Activated T-helper 2 cell treated with anti-CD3 and anti-CD28 coated beads, Interferon-gamma antibody, Interleukin-2, Interleukin-4, amounts not matched to agents 10 μg/mL and 5 μg/mL and 100 μg/mL, durations not matched to agents 14 hours and 24 hours and 36 hours (primary cell): ENCODE data around the gene RILPL2. TPM values are rescaled to one million over a fixed set of nuclear protein-coding genes. Genes with fewer than 3 reads are reported as not detected.
"Not testable (repeated sequence)": the region's sequence is repeated elsewhere in the genome, so short reads cannot be mapped to it uniquely, and the experiment has no call there.

Source experiments
- DNase-seq: peaks from one replicate; pipeline ENCODE4 v3.0.0; 2021; ENCODE audit warnings: low spot score
- H3K27ac Mint-ChIP-seq: one replicate; pipeline ENCODE4 v1.8.0; 2021; ENCODE audit warnings: mixed read lengths
- H3K27me3 Mint-ChIP-seq: one replicate; pipeline ENCODE4 v1.8.0; 2021; ENCODE audit warnings: low read depth, mixed read lengths
- H3K36me3 Mint-ChIP-seq: one replicate; pipeline ENCODE4 v1.8.0; 2021; ENCODE audit warnings: low read depth, mixed read lengths
- H3K4me1 Mint-ChIP-seq: one replicate; pipeline ENCODE4 v1.8.0; 2021; ENCODE audit warnings: low read depth, mixed read lengths
- H3K4me3 Mint-ChIP-seq: one replicate; pipeline ENCODE4 v1.8.0; 2021; ENCODE audit warnings: low read depth, mild to moderate bottlenecking, moderate library complexity, mixed read lengths
- H3K9me3 Mint-ChIP-seq: one replicate; pipeline ENCODE4 v1.8.0; 2021; ENCODE audit warnings: mixed read lengths
- intact Hi-C: fragments of 100-400 bp; cut with micrococcal nuclease; formaldehyde crosslinking; loops from one replicate; pipeline ENCODE4 v1.15.1; 2023
- total RNA-seq: library from RNA; stranded (reverse); gene quantifications from 2 replicates; pipeline ENCODE4 v1.2.3, GENCODE V29; 2022

The RILPL2 gene
- total RNA-seq, 1 donor from 2014 or later: 15.7 TPM

DNA sequence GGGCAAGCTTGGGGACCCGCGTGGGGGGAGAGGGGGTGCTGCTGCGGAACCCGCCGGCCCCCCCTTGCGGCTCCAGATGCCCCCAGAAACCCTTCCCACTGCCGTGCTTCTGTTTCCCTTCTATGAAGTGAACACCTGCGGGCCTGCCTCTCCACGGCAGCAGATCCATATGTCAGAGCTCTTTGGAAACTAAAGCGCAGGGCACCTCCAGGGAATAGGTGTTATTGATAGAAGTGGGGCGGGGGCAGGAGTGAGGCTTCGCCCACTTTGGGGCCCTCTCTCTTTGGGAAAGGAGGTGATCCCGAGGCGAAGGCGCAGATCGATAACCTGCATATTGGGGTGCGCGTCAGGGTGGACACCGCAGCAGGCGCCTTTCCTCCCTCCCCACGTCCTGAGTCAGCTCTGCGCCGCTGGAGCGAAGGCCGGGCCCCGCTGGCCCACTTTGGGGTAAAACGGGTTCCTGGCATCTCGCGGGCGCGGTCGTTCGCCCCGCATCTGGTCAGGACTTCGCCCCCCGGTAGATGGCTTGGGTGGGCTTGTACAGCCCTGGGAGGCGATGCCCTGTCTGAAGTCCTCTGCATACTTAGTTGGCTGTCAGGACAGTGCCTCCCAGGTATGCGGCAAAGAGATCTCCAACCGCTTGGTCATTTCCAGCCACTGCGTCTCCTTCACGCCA lies 52.0 kb downstream of the RILPL2 start:
- no peaks in the 10 kb centered on the region for H3K27me3 Mint-ChIP-seq
- H3K4me1 Mint-ChIP-seq: peaks cover 25% of the 10 kb centered on the region
- no peaks in the 10 kb centered on the region for H3K9me3 Mint-ChIP-seq
- DNase-seq: peak; percentile 26
- intact Hi-C loops: loop anchor here (5.0 kb wide), 1 partner anchor 73 kb away; the partner anchor contains the start of gene SNRNP35
- no peaks in the 10 kb centered on the region for H3K36me3 Mint-ChIP-seq
- peak overlapping the region; percentile 75 for H3K27ac Mint-ChIP-seq
- peak overlapping the region; percentile 79 for H3K4me3 Mint-ChIP-seq

DNA sequence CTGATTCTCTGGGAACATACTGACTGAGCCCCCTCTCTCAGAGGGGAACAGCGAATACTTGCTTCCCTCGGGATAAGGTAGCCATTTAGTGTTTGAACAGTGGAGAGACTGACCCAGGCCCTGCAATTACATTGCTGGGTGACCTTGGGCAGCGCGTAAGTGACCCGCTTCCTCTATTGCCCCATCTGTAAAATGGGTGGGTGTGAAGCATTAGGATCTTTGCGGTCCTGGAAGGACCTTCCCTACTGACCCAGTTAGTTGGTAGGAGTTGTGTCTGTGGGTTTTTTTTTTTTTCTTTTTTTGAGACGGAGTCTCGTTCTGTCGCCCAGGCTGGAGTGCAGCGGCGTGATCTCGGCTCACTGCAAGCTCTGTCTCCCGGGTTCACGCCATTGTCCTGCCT lies 53.8 kb downstream of the RILPL2 start:
- no peak overlapping the region for H3K27ac Mint-ChIP-seq

DNA sequence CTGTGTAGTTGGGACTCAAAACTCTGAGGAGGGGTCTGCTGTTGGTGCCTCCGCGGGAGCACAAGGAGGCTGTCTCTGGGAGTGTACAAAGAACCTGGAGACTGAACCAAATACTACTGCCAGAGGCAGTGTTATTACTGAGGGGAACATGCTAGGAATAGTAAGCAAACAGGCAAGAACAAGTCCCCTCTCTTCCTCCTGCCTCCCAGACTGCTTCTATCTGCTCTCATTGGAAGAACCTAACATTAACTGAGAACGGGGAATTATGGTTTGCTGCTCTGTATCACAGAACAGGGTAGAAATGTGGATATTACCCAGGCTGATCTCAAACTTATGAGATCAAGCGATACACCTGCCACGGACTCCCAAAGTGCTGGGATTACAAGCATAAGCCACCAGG lies 57.1 kb downstream of the RILPL2 start:
- no peaks in the 10 kb centered on the region for H3K27me3 Mint-ChIP-seq
- DNase-seq: no peak
- no peaks in the 10 kb centered on the region for H3K36me3 Mint-ChIP-seq
- no peak overlapping the region for H3K27ac Mint-ChIP-seq
- peaks cover 4% of the 10 kb centered on the region for H3K4me1 Mint-ChIP-seq
- no peaks in the 10 kb centered on the region for H3K9me3 Mint-ChIP-seq
- intact Hi-C loops: no loop called here
- H3K4me3 Mint-ChIP-seq: no peak overlapping the region

More for the DNA sequence above, 53.8 kb downstream of the RILPL2 start:
- H3K36me3 Mint-ChIP-seq: no peaks in the 10 kb centered on the region
- H3K27me3 Mint-ChIP-seq: no peaks in the 10 kb centered on the region
- intact Hi-C loops: loop anchor here (1.0 to 5.0 kb wide), 2 partner anchors 17 to 75 kb away; partner anchors contain the start of gene SNRNP35
- H3K4me1 Mint-ChIP-seq: peaks cover 18% of the 10 kb centered on the region
- DNase-seq: no peak
- H3K4me3 Mint-ChIP-seq: peak overlapping the region; percentile 27
- H3K9me3 Mint-ChIP-seq: no peaks in the 10 kb centered on the region

DNA sequence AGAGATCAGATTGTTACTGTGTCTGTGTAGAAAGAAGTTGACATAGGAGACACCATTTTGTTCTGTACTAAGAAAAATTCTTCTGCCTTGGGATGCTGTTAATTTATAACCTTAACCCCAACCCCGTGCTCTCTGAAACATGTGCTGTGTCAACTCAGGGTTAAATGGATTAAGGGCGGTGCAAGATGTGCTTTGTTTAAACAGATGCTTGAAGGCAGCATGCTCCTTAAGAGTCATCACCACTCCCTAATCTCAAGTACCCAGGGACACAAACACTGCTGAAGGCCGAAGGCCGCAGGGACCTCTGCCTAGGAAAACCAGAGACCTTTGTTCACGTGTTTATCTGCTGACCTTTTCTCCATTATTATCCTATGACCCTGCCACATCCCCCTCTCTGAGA lies 64.1 kb downstream of the RILPL2 start:
- H3K36me3 Mint-ChIP-seq, H3K27me3 Mint-ChIP-seq, intact Hi-C loops, H3K9me3 Mint-ChIP-seq, H3K4me3 Mint-ChIP-seq, DNase-seq, H3K4me1 Mint-ChIP-seq, H3K27ac Mint-ChIP-seq: not testable (repeated sequence)

DNA sequence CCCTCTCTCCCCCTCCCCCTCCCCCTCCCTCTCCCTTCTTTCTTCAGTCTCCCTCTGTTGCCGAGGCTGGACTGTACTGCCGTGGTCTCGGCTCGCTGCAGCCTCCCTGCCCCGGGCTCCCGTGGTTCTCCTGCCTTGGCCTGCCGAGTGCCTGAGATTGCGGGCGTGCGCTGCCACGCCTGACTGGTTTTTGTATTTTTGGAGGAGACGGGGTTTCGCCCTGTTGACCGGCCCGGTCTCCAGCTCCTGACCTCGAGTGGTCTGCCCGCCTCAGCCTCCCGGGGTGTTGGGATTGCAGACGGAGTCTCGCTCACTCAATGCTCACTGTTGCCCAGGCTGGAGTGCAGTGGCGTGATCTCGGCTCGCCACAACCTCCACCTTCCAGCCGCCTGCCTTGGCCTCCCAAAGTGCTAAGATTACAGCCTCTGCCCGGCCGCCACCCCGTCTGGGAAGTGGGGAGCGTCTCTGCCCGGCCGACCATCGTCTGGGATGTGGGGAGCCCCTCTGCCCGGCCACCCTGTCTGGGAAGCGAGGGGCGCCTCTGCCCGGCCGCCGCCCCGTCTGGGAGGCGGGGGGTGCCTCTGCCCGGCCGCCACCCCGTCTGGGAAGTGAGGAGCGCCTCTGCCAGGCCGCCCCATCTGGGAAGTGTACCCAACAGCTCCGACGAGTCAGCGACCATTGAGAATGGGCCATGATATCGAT lies 64.7 kb downstream of the RILPL2 start:
- DNase-seq, H3K9me3 Mint-ChIP-seq, H3K27me3 Mint-ChIP-seq, intact Hi-C loops, H3K36me3 Mint-ChIP-seq, H3K4me1 Mint-ChIP-seq, H3K27ac Mint-ChIP-seq, H3K4me3 Mint-ChIP-seq: not testable (repeated sequence)

DNA sequence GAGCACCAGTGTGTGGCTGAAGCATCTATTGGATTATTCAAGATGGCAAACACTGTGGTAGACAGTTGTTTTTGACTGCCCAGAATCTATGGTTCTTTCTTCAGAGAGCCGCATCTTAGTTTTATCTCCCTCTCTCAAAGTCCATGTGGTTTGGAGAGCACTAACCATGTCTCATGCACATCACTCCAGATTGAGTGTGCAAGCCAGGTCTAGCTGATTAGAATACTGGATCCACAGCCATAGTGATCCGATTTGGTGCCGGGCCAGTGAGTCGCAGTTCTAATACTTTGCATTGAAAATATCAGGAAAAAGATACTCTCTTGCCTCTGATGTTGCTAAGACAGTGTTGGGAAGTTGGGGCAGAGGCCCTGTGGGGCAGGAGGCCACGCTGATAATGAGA lies 67.3 kb downstream of the RILPL2 start:
- no peaks in the 10 kb centered on the region for H3K36me3 Mint-ChIP-seq
- intact Hi-C loops: loop anchor here (5.0 kb wide), 1 partner anchor 343 kb away; the partner anchor contains the start of gene ATP6V0A2
- H3K4me1 Mint-ChIP-seq: peaks cover 3% of the 10 kb centered on the region
- H3K9me3 Mint-ChIP-seq: no peaks in the 10 kb centered on the region
- H3K4me3 Mint-ChIP-seq: no peak overlapping the region
- no peaks in the 10 kb centered on the region for H3K27me3 Mint-ChIP-seq
- no peak overlapping the region for H3K27ac Mint-ChIP-seq
- DNase-seq: no peak

DNA sequence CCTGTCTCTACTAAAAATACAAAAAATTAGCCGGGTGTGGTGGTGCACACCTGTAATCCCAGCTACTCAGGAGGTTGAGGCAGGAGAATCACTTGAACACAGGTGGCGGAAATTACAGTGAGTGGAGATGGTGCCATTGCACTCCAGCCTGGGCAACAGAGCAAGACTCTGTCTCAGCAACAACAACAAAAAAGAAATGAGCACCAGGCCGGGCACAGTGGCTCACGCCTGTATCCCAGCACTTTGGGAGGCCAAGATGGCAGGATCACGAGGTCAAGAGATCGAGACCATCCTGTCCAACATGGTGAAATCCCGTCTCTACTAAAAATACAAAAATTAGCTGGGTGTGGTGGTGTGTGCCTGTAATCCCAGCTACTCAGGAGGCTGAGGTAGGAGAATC lies 68.1 kb downstream of the RILPL2 start:
- not testable (repeated sequence) for H3K27me3 Mint-ChIP-seq, H3K27ac Mint-ChIP-seq, H3K4me1 Mint-ChIP-seq, H3K4me3 Mint-ChIP-seq, H3K9me3 Mint-ChIP-seq, H3K36me3 Mint-ChIP-seq, DNase-seq
- intact Hi-C loops: loop anchor here (5.0 kb wide), 1 partner anchor 344 kb away; the partner anchor contains the start of gene ATP6V0A2

DNA sequence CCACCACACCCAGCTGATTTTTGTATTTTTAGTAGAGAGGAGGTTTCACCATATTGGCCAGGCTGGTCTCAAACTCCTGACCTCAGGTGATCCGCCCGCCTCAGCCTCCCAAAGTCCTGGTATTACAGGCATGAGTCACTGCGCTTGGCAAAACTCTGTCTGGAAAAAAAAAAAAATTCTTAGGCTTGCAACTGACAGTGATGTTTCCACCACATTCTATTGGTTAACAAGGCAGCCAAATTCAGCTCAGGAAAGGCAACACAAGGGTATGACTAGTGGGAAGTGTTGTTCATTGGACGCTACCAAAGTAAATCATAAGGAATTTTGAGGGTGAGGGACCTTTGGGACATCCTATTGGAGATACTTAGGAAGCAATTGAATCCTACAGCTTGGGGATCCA lies 69.0 kb downstream of the RILPL2 start:
- intact Hi-C loops: loop anchor here (5.0 kb wide), 1 partner anchor 345 kb away; the partner anchor contains the start of gene ATP6V0A2
- no peaks in the 10 kb centered on the region for H3K27me3 Mint-ChIP-seq
- no peak for DNase-seq
- H3K36me3 Mint-ChIP-seq: no peaks in the 10 kb centered on the region
- no peaks in the 10 kb centered on the region for H3K9me3 Mint-ChIP-seq
- H3K4me1 Mint-ChIP-seq: peaks cover 8% of the 10 kb centered on the region
- no peak overlapping the region for H3K27ac Mint-ChIP-seq
- H3K4me3 Mint-ChIP-seq: no peak overlapping the region

Other genes starting within 250 kb of the RILPL2 start
- gene MPHOSPH9, start 203.5 kb downstream of the RILPL2 start, total RNA-seq: 97.0 and 99.7 TPM in 2 replicates
- 28.9 and 31.1 TPM in 2 replicates for gene MTRFR, start 203.2 kb downstream of the RILPL2 start, total RNA-seq
- 95.3 and 97.7 TPM in 2 replicates for gene CDK2AP1, start 164.8 kb downstream of the RILPL2 start, total RNA-seq
- 51.1 and 52.2 TPM in 2 replicates for gene SBNO1, start 71.8 kb downstream of the RILPL2 start, total RNA-seq
- gene KMT5A, start 52.6 kb downstream of the RILPL2 start, total RNA-seq: 72.7 and 74.1 TPM in 2 replicates
- 27.1 and 36.4 TPM in 2 replicates for gene SNRNP35, start 21.5 kb upstream of the RILPL2 start, total RNA-seq
- gene RILPL1, start 97.0 kb upstream of the RILPL2 start, total RNA-seq: 5.9 and 6.0 TPM in 2 replicates
- gene TMED2, start 147.9 kb upstream of the RILPL2 start, total RNA-seq: 213 and 221 TPM in 2 replicates
- 60.0 and 63.2 TPM in 2 replicates for gene DDX55, start 165.4 kb upstream of the RILPL2 start, total RNA-seq
- gene EIF2B1, start 197.0 kb upstream of the RILPL2 start, total RNA-seq: 65.8 and 66.0 TPM in 2 replicates
- 53.2 and 65.4 TPM in 2 replicates for gene GTF2H3, start 197.1 kb upstream of the RILPL2 start, total RNA-seq
- gene TCTN2, start 234.4 kb upstream of the RILPL2 start, total RNA-seq: 3.0 and 3.3 TPM in 2 replicates